GM12878 (cell line): Measurements from ENCODE around the gene ADAM15. TPM values are rescaled to one million over a fixed set of nuclear protein-coding genes. Genes with fewer than 3 reads are reported as not detected.

Experiments
- ATAC-seq: fragments of 200-7000 bp; cut with Tn5 transposase; 3 replicates; pipeline ENCODE4 v1.9.1; 2020; ENCODE audit warnings: mild to moderate bottlenecking, moderate library complexity
- BruUV-seq: library from RNA; stranded (reverse); fragments of 400-500 nt; replicated peaks from 2 replicates; lab custom pipeline; 2021; lab: Mats Ljungman, UMichigan
- CTCF ChIA-PET: fragments of 300-600 bp; sonication (Branson Sonifier 250); formaldehyde crosslinking; extraction: SDS; loops from one replicate; lab custom pipeline; 2021; ENCODE audit warnings: inconsistent platforms; lab: Yijun Ruan, JAX
- POLR2A ChIA-PET: fragments of 350-600 bp; formaldehyde crosslinking; extraction: SDS; loops from one replicate; lab custom pipeline; 2021; ENCODE audit warnings: inconsistent platforms; lab: Charles Lee
- RAD21 ChIA-PET: fragments of 300-600 bp; sonication (Branson Sonifier 250); formaldehyde crosslinking; loops from one replicate; lab custom pipeline; 2023; ENCODE audit warnings: antibody characterized with exemption; ENCODE audit not compliant: unreplicated experiment; lab: Charles Lee
- SMC1A ChIA-PET: fragments of 300-600 bp; sonication (Branson Sonifier 250); formaldehyde crosslinking; loops from one replicate; lab custom pipeline; 2023; ENCODE audit not compliant: unreplicated experiment, uncharacterized antibody; lab: Charles Lee
- DNase-seq: peaks from one replicate; pipeline ENCODE4 v3.0.0-alpha.2; 2011; ENCODE audit warnings: low read depth, low spot score
- FAIRE-seq: peaks from 3 replicates; lab custom pipeline; 2011; peaks lifted over from hg19 to GRCh38; lab: Jason Lieb, UNC
- H2AFZ ChIP-seq: 2 replicates; pipeline ENCODE4 v1.6.0; 2011; ENCODE audit warnings: low read depth, low read length, control low read depth; ENCODE audit not compliant: control insufficient read depth
- H3K27ac ChIP-seq: 2 replicates; pipeline ENCODE4 v1.5.1; 2011; ENCODE audit warnings: control low read depth; ENCODE audit not compliant: control insufficient read depth, insufficient read depth
- H3K27me3 ChIP-seq, 2 experiments: replicated peaks in 1 of 2; 2 replicates each; pipeline versions ENCODE4 v1.6.0 to v1.6.1; 2011; ENCODE audit warnings: low read length in 1 of 2; ENCODE audit not compliant: control insufficient read depth in 2 of 2, insufficient read depth in 2 of 2
- H3K36me3 ChIP-seq, 2 experiments: 2 replicates each; pipeline ENCODE4 v1.5.1; 2011; ENCODE audit warnings: low read length in 1 of 2; ENCODE audit not compliant: control insufficient read depth in 2 of 2, insufficient read depth in 2 of 2
- H3K4me1 ChIP-seq: 2 replicates; pipeline ENCODE4 v1.6.1; 2011; ENCODE audit warnings: mild to moderate bottlenecking, low read length, moderate library complexity, mixed read lengths; ENCODE audit not compliant: control insufficient read depth, insufficient read depth
- H3K4me2 ChIP-seq: 2 replicates; pipeline ENCODE4 v1.6.0; 2011; ENCODE audit warnings: control low read depth; ENCODE audit not compliant: control insufficient read depth, insufficient read depth
- H3K4me3 ChIP-seq: fragments of 200-600 bp; sonication (generic); 2 replicates; pipeline ENCODE4 v1.5.1; 2016
- H3K79me2 ChIP-seq: 2 replicates; pipeline ENCODE4 v1.6.0; 2011; ENCODE audit warnings: low read length; ENCODE audit not compliant: control insufficient read depth, insufficient read depth
- H3K9ac ChIP-seq: 2 replicates; pipeline ENCODE4 v1.8.0; 2011; ENCODE audit warnings: low read length, control low read depth, mixed read lengths; ENCODE audit not compliant: control insufficient read depth, insufficient read depth
- H3K9me3 ChIP-seq: replicated peaks from 3 replicates; pipeline ENCODE4 v1.5.1; 2011; ENCODE audit warnings: mild to moderate bottlenecking, low read length; ENCODE audit not compliant: control insufficient read depth, insufficient read depth
- H4K20me1 ChIP-seq: 2 replicates; pipeline ENCODE4 v1.6.0; 2011; ENCODE audit not compliant: control insufficient read depth, insufficient read depth
- BHLHE40 ChIP-seq, 2 experiments: fragments of 450-650 bp in 1 of 2; IDR thresholded peaks; 2 replicates each; pipeline ENCODE4 v1.6.1; 2011 to 2017; ENCODE audit warnings: low read depth in 2 of 2, borderline replicate concordance in 1 of 2, improper control_type of control experiment in 1 of 2, low read length in 1 of 2, mild to moderate bottlenecking in 1 of 2
- BMI1 ChIP-seq: fragments of 450-650 bp; IDR thresholded peaks from 2 replicates; pipeline ENCODE4 v1.6.1; 2016; ENCODE audit warnings: mild to moderate bottlenecking, moderate library complexity, borderline replicate concordance
- CREB1 ChIP-seq: IDR thresholded peaks from 2 replicates; pipeline ENCODE4 v1.6.1; 2012; ENCODE audit warnings: low read depth, mild to moderate bottlenecking, inconsistent platforms
- ETV6 ChIP-seq, 2 experiments: fragments of 450-650 bp in 1 of 2; IDR thresholded peaks in 1 of 2; conservative IDR thresholded peaks in 1 of 2; 2 replicates each; pipeline ENCODE4 v1.6.1; 2014; ENCODE audit warnings: antibody characterized with exemption in 1 of 2, borderline replicate concordance in 1 of 2, low read depth in 1 of 2, mild to moderate bottlenecking in 1 of 2, moderate library complexity in 1 of 2
- EZH2 ChIP-seq: IDR thresholded peaks from 2 replicates; pipeline ENCODE4 v1.6.1; 2012; ENCODE audit warnings: low read depth, mild to moderate bottlenecking, control low read depth, inconsistent platforms, low read length, borderline replicate concordance; ENCODE audit not compliant: control insufficient read depth
- HDAC2 ChIP-seq: fragments of 200-600 bp; sonication (generic); IDR thresholded peaks from 2 replicates; pipeline ENCODE4 v1.6.1; 2017
- IKZF1 ChIP-seq: fragments of 450-650 bp; conservative IDR thresholded peaks from 2 replicates; pipeline ENCODE4 v1.6.1; 2017; ENCODE audit warnings: antibody characterized with exemption, mild to moderate bottlenecking
- JUND ChIP-seq: IDR thresholded peaks from 2 replicates; pipeline ENCODE4 v1.6.1; 2012; ENCODE audit warnings: low read depth, mild to moderate bottlenecking, low read length, improper control_type of control experiment, moderate library complexity
- KLF5 ChIP-seq: fragments of 450-650 bp; IDR thresholded peaks from 2 replicates; pipeline ENCODE4 v1.6.1; 2014; ENCODE audit warnings: mild to moderate bottlenecking; ENCODE audit not compliant: partially characterized antibody
- MEF2A ChIP-seq: IDR thresholded peaks from 2 replicates; pipeline ENCODE4 v1.6.1; 2011; ENCODE audit warnings: low read depth, mild to moderate bottlenecking, low read length, moderate library complexity; ENCODE audit not compliant: insufficient read depth
- MXI1 ChIP-seq: fragments of 150-350 bp; IDR thresholded peaks from 2 replicates; pipeline ENCODE4 v1.6.1; 2011; ENCODE audit warnings: low read depth, mild to moderate bottlenecking, inconsistent platforms, low read length, improper control_type of control experiment
- NFYA ChIP-seq: IDR thresholded peaks from 2 replicates; pipeline ENCODE4 v1.6.1; 2011; ENCODE audit warnings: low read depth, mild to moderate bottlenecking, low read length, improper control_type of control experiment, borderline replicate concordance
- RB1 ChIP-seq: fragments of 450-650 bp; formaldehyde crosslinking; IDR thresholded peaks from 2 replicates; pipeline ENCODE4 v1.6.1; 2017; ENCODE audit warnings: mild to moderate bottlenecking, borderline replicate concordance
- STAT3 ChIP-seq: IDR thresholded peaks from 2 replicates; pipeline ENCODE4 v1.6.1; 2011; ENCODE audit warnings: low read depth, low read length, improper control_type of control experiment
- WGBS: methylation state at CpG from one replicate; pipeline ENCODE4 v1.1.6; 2016; ENCODE audit warnings: low lambda C conversion rate; ENCODE audit not compliant: insufficient replicate concordance, insufficient coverage; ENCODE audit errors: missing lambda C conversion rate; 5-methylcytosine and 5-hydroxymethylcytosine counted together
- in situ Hi-C: fragments of 300-500 bp; cut with MboI; formaldehyde crosslinking; loops from 9 replicates; pipeline ENCODE4 v1.14.3; 2018; ENCODE audit warnings: mixed read lengths
- intact Hi-C: fragments of 100-400 bp; cut with micrococcal nuclease; formaldehyde crosslinking; loops from one replicate; pipeline ENCODE4 v1.14.2; 2022; ENCODE audit not compliant: unreplicated experiment
- polyA plus RNA-seq, 11 experiments: library from polyadenylated mRNA; depleted of rRNA in 4 of 11; unstranded in 6 of 11; stranded (reverse) in 5 of 11; fragments of >200 nt; fragmentation: Nextera tagmentation in 4 of 11; fragmentation: Illumina TruSeq in 1 of 11; extraction: Ambion mirVana in 4 of 11; extraction: Trizol in 1 of 11; gene quantifications; 1 replicate in 1 of 11; 2 replicates in 10 of 11; pipeline versions ENCODE4 v1.2.1 to v1.2.3, GENCODE V29; 2011 to 2016; ENCODE audit warnings: inconsistent platforms in 2 of 11, missing spikeins in 2 of 11, low read depth in 1 of 11
- total RNA-seq, 4 experiments: library from RNA; depleted of rRNA in 3 of 4; stranded (reverse); fragments of >200 nt in 3 of 4; fragmentation: Illumina TruSeq in 1 of 4; extraction: Trizol in 1 of 4; gene quantifications; 2 replicates each; pipeline versions ENCODE4 v1.2.1 to v1.2.3, GENCODE V29; 2013 to 2021
- TF ChIP-seq, protein P1 (sequence below): fragments of 450-650 bp; IDR thresholded peaks from 2 replicates; pipeline ENCODE4 v1.6.1; 2017; ENCODE audit warnings: mild to moderate bottlenecking
- TF ChIP-seq, protein P2 (sequence below): fragments of 450-650 bp; IDR thresholded peaks from 2 replicates; pipeline ENCODE4 v1.6.1; 2016; ENCODE audit warnings: mild to moderate bottlenecking

ADAM15 gene
- total and polyA plus RNA-seq, 10 of the 15 experiments (the other 5 are each of a cell fraction or from before 2014, with no cell fraction given) = 0.29 to 38.8 (median 14.7) TPM

GRCh38 chr1:155070158-155070621 is 19.1 kb downstream of the ADAM15 start (continued):
- TF ChIP-seq NFYA = no peak

- H4K20me1 ChIP-seq = no peaks in the 10 kb centered on the region
- SMC1A ChIA-PET = interaction anchor here (1.4 kb wide), 1 partner anchor 9 kb away, joined by 3 read pairs; no protein-coding TSS in a partner anchor
- H3K9ac ChIP-seq = no peak overlapping the region
- no peak overlapping the region for H3K27ac ChIP-seq
- FAIRE-seq = peak; percentile 73
- no peak for DNase-seq
- peak overlapping the region; percentile 18; the same call in 1 of the 2 replicates for H3K4me3 ChIP-seq
- no peaks in the 10 kb centered on the region for H3K79me2 ChIP-seq
- peak; percentile 99 for ATAC-seq
- in situ Hi-C loops (no loop called here), intact Hi-C loops (no loop called here)
- H3K4me1 ChIP-seq = peaks cover 10% of the 10 kb centered on the region
- 24% methylated on average over 55 of the region's 61 CpGs for WGBS
- peak overlapping the region; percentile 64 for H3K4me2 ChIP-seq
- no peaks in the 10 kb centered on the region for H3K9me3 ChIP-seq
- CTCF ChIA-PET = interaction anchor here (1.0 to 3.6 kb wide), 5 partner anchors 9 to 21 kb away, joined by 3 to 23 read pairs (median 6); no protein-coding TSS in a partner anchor
- BruUV-seq = no TSS peak
- H2AFZ ChIP-seq = peak overlapping the region; percentile 9
- POLR2A ChIA-PET = interaction anchor here (0.7 kb wide), 1 partner anchor 14 kb away, joined by 3 read pairs; no protein-coding TSS in a partner anchor
- H3K27me3 ChIP-seq = no peaks in the 10 kb centered on the region
- RAD21 ChIA-PET = interaction anchor here (1.0 kb wide), 1 partner anchor 14 kb away, joined by 4 read pairs; no protein-coding TSS in a partner anchor
- H3K36me3 ChIP-seq = no peaks in the 10 kb centered on the region; a peak in 2 of 4 replicates
- TF ChIP-seq MEF2A (no peak), JUND (no peak), MXI1 (peak; percentile 25; the same call in 1 of the 2 replicates), IKZF1 (peak; percentile 11; the same call in 1 of the 2 replicates), STAT3 (no peak), RB1 (no peak), HDAC2 (no peak), ETV6 (conservative IDR thresholded peaks at IDR 0.05 in 1 of 2, IDR thresholded peaks at IDR 0.05 in 1 of 2; ENCODE audit: borderline replicate concordance in 1 of 2, low read depth in 1 of 2) (no peak), CREB1 (0 out of 2 replicates have a peak, but pooled peaks have one; percentile 11), KLF5 (no peak), BHLHE40 (IDR thresholded peaks at IDR 0.05; ENCODE audit: borderline replicate concordance in 1 of 2, low read depth in 2 of 2, low read length in 1 of 2) (peak; percentile 31 to 76; a peak in 2 of 4 replicates), EZH2 (no peak), BMI1 (peak; percentile 76)
- TF ChIP-seq, protein P1, sequence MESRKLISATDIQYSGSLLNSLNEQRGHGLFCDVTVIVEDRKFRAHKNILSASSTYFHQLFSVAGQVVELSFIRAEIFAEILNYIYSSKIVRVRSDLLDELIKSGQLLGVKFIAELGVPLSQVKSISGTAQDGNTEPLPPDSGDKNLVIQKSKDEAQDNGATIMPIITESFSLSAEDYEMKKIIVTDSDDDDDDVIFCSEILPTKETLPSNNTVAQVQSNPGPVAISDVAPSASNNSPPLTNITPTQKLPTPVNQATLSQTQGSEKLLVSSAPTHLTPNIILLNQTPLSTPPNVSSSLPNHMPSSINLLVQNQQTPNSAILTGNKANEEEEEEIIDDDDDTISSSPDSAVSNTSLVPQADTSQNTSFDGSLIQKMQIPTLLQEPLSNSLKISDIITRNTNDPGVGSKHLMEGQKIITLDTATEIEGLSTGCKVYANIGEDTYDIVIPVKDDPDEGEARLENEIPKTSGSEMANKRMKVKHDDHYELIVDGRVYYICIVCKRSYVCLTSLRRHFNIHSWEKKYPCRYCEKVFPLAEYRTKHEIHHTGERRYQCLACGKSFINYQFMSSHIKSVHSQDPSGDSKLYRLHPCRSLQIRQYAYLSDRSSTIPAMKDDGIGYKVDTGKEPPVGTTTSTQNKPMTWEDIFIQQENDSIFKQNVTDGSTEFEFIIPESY = no peak
- TF ChIP-seq, protein P2, sequence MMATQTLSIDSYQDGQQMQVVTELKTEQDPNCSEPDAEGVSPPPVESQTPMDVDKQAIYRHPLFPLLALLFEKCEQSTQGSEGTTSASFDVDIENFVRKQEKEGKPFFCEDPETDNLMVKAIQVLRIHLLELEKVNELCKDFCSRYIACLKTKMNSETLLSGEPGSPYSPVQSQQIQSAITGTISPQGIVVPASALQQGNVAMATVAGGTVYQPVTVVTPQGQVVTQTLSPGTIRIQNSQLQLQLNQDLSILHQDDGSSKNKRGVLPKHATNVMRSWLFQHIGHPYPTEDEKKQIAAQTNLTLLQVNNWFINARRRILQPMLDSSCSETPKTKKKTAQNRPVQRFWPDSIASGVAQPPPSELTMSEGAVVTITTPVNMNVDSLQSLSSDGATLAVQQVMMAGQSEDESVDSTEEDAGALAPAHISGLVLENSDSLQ = peak; percentile 27; the same call in 1 of the 2 replicates
These were observed 19.8 kb downstream of the ADAM15 start for GRCh38 chr1:155070721-155071569.
